ENCODE measurements around the gene TRPM2.
"Not testable (repeated sequence)": the region's sequence is repeated elsewhere in the genome, so short reads cannot be mapped to it uniquely, and the experiment has no call there.

Gene TRPM2

DNA sequence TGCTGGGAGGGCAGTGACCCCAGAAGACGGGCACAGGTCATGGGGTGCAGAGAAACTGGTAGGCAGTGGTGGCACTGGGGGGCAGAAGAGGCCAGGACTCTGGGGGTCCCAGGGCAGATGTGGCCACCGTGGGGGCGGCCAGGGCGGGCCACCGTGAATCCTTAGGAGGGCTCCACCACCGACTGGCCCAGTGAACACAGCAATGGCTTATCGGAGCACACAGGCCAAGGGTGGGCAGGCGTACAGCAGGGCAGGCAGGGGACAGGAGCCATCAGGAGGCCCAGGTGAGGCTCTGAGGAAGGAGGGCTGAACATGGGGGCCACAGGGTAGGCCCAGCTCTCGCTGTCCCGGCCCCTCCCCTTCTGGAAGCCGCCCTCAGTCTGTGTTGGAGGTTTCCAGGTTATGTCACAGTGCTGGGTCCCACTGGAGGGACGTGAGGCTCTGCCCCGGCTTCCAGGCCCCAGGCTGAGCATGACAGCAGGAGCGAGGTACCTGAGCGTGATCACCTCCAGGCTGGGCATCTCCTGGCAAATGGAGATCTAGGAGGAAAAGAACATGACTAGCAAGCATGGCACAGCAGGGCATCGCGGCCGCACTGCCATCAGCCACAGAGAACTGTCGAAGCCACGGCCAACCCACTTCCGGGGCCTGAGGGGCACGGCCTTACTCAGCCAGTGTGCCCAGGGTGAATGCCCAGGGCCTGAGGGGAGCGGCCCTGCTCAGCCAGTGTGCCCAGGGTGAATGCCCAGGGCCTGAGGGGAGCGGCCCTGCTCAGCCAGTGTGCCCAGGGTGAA lies 18.0 kb upstream of the TRPM2 start:
- no peak for DNase-seq (ENCODE audit: low read depth)

- DNase-seq (ENCODE audit: low read depth): no peak
Observed at GRCh38 chr21:44337449-44337848, 16.0 kb upstream of the TRPM2 start.

- DNase-seq (ENCODE audit: low read depth): peak; percentile 32
Observed at GRCh38 chr21:44337941-44338895, 15.2 kb upstream of the TRPM2 start.

- peak; percentile 95 for DNase-seq (ENCODE audit: low read depth)
Observed at GRCh38 chr21:44338971-44339910, 14.2 kb upstream of the TRPM2 start, which contains the start of gene CFAP410. TSS of gene CFAP410 (minus strand) at chr21:44339390. CDS start at chr21:44339194, 196 bp downstream.

- DNase-seq (ENCODE audit: low read depth): not testable (repeated sequence)
Observed at GRCh38 chr21:44341726-44342458, 11.5 kb upstream of the TRPM2 start.

DNA sequence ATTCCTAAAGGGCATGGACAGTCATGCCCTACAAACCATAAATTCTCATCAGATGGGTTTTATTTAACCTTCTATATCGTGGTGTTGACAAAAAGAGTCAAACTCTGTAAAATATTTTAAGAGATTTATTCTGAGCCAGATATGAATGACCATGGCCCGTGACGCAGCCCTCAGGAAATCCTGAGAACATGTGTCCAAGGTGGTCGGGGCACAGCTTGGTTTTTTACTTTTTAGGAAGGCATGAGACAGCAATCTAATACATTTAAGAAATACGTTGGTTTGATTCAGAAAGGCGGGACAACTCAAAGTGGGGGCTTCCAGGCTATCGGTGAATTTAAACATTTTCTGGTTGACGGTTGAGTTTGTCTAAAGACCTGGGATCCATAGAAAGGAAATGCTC lies 10.4 kb upstream of the TRPM2 start:
- not testable (repeated sequence) for DNase-seq (ENCODE audit: low read depth)

DNA sequence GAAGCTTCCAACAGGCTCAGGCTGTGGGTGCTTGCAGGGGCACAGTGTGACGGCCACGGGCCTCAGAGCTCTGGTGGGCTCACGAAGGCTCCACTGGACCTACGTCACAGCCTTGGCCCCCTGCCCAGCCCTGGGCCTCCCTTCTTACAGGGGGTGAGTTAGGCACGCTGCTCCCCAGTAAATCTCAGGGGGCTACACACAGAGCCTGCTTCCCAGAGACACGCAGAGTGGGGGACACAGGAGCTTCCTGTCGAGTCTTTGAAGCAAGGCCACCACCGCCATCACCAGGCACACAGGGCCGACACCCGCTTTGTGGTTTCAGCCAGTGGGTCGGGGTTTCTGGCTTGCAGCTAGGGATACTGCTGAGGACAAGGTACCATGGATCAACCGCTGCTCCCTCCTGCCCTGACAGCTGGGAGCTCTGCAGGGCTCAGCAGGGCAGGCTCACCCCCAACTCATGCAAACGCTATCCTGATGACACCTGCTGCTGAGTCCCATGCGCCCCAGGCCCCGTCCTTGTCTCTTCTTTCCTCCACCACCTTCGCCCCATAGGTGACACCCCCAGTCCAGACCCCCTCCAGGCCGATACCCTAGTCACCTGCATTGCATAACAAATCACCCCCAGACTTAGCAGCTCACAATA lies 8.8 kb upstream of the TRPM2 start:
- DNase-seq (ENCODE audit: low read depth): no peak

- DNase-seq (ENCODE audit: low read depth): no peak
Observed at GRCh38 chr21:44345495-44345894, 7.9 kb upstream of the TRPM2 start.

- no peak for DNase-seq (ENCODE audit: low read depth)
Observed at GRCh38 chr21:44347911-44348451, 5.4 kb upstream of the TRPM2 start.

DNA sequence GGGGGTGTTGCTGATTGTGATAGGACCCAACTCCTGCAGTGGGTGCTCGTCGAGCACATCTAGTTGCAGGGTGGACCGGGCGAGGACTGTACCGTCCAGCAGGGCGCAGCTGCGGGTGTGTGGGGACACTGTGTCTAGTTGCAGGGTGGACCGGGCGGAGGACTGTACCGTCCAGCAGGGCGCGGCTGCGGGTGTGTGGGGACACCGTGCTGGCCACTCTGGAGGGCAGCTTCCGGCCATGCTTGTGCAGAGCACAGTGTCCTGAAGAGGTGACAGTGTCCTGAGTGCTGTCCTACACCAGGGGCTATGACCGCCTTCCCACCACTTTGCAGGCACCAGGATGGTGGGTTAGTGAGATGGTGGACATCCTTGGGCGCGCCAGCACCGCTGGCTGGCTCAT lies 4.6 kb upstream of the TRPM2 start:
- no peak for DNase-seq (ENCODE audit: low read depth)

DNA sequence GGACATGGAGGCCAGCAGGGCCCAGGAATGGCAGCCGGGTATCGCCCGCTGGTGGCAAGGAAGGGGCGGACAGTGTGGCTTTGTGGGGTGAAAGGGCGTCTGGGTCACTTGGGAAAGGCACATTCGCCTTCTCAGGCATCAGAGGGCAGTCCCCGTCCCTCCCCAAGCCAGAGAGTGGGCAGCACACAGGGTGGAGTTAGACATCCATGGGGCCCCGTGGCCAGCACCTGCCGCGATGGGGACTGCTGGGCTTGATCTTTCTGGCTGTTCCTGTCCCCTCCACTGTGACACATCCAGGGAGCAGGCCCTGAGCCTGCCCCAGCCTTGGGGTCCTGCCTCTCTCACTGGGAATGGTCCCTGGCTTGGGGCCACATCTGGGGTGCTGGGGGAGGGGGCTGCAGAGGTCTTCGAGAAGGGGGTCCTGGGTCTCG lies 4.0 kb upstream of the TRPM2 start:
- no peak for DNase-seq (ENCODE audit: low read depth)

DNA sequence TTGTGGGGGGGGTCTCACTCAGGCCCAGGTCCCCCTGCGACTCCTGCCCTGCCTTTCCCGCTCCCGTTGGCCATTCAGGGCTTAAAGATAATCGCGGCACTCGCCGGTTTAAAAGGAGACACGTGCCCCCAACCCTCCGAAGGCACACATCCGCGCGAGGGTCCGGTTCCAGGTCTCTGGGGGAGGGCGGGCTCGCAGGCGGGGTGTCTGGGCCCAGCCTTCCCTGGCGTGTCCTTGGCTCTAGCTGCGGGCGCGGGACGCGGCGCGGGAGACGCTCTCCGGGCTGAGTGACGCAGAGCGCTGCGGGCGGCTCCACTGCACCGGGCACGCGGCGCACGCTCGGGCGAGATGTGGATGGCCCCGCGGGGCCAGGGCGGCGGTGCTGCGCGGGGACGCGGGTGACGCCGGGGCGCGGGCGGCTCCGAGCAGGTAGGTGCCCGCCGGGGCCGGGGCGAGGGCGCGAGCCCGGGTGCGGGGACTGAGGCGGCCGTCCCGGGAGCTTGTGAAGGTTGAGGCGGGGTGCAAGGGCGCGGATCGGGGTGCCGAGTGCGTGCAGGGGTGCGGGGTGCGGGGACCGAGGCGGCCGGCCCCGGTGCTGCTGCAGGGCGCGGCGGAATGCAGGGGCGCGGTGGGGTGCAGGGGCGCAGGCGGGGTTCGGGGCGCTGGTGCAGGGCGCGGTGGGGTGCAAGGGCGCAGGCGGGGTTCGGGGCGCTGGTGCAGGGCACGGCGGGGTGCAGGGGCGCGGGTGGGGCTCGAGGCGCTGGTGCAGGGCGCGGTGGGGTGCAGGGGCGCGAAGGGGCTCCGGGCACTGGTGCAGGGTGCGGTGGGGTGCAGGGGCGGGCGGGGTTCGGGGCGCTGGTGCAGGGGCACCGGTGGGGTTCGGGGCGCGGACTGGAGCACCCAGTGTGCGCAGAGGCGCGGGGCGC lies 3.3 kb upstream of the TRPM2 start:
- DNase-seq (ENCODE audit: low read depth): no peak

- no peak for DNase-seq (ENCODE audit: low read depth)
Observed at GRCh38 chr21:44350773-44351481, 2.5 kb upstream of the TRPM2 start.

- no peak for DNase-seq (ENCODE audit: low read depth)
Observed at GRCh38 chr21:44351535-44352252, 1.7 kb upstream of the TRPM2 start.

DNA sequence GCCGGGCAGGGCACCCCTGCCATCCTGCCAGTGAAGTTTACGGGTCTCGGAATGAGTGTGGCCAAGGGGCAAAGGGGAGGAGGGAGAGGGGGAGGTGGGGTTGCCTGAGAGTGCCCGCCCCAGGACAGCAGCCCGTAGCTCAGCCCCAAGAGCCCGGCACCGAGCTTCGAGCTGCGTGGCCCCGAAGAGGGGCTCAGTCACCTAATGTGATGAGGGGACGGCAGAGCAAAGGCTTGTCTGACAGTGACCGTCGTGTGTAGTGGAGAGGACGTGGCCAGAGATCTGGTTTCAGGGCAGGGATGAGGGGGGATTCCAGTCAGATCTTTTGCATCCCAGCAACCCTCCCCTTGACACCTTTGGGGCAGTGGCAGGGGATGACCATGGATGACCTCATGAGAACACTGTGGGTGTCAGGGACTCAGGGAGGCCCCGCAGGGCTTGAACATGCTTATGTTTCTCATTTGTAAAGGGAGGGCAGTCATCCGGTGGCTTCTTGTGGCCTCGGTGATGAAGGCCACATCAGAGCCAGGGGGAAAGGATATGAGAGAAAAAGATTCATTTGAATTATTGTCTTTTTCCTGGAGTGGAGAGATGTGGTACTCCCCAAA lies 1.1 kb upstream of the TRPM2 start:
- DNase-seq (ENCODE audit: low read depth): no peak

DNA sequence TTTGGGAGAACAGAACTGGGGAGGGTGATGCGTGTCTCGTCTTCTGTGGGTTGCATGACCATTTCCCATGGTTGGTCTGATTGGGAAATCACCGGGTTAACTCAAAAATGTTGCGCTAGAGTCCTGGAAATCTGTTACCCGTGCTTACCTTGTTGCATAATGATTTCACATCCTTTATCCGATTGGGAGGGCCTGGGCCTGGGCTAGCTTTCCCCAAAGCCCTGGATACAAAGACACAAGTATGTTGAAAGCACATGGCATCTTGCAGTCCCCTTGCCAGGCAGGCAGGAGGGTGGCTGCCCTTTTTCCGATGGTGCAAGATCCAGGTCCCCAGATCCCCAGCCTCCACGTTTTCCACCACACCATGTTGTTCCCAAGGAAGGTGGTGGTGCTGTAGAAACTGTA lies 582 bp downstream of the TRPM2 start:
- no peak for DNase-seq (ENCODE audit: low read depth)
